HCT116 (cell line): ENCODE data around the gene WDR13. TPM values are rescaled to one million over a fixed set of nuclear protein-coding genes. Genes with fewer than 3 reads are reported as not detected.

ENCODE experiments used
- ATAC-seq: fragments of 200-7000 bp; cut with Tn5 transposase; 2 replicates; pipeline ENCODE4 v1.9.1; 2020; ENCODE audit warnings: mild to moderate bottlenecking, moderate library complexity
- BruUV-seq: library from RNA; stranded (reverse); fragments of 400-500 nt; replicated peaks from 2 replicates; lab custom pipeline; 2021; lab: Mats Ljungman, UMichigan
- CTCF ChIA-PET: fragments of 300-600 bp; sonication (Branson Sonifier 250); formaldehyde crosslinking; loops from one replicate; lab custom pipeline; 2021; ENCODE audit warnings: antibody characterized with exemption; lab: Charles Lee
- POLR2A ChIA-PET: fragments of 300-600, 350-600 bp; sonication (Branson Sonifier 250); formaldehyde crosslinking; loops from one replicate; lab custom pipeline; 2021; ENCODE audit warnings: antibody characterized with exemption; lab: Charles Lee
- RAD21 ChIA-PET, 2 experiments: fragments of 300-600 bp; sonication (Branson Sonifier 250); formaldehyde crosslinking; loops; one replicate each; lab custom pipeline; 2023; ENCODE audit warnings: low total read pairs in 2 of 2; ENCODE audit not compliant: uncharacterized antibody in 2 of 2, unreplicated experiment in 2 of 2, low non-redundant PET in 1 of 2; lab: Charles Lee
- DNase-seq: peaks from one replicate; pipeline ENCODE4 v3.0.0-alpha.2; 2010; ENCODE audit warnings: low read depth, low spot score
- H2AFZ ChIP-seq: fragments of 200-600 bp; shearing (Covaris generic), sonication (generic); 2 replicates; pipeline ENCODE4 v1.6.1; 2017; ENCODE audit warnings: low read depth, mixed run types, mixed read lengths, antibody characterized with exemption, low read length; ENCODE audit not compliant: poor library complexity, severe bottlenecking
- H3K27ac ChIP-seq: 2 replicates; pipeline ENCODE4 v1.5.1; 2012; ENCODE audit warnings: low read depth, low read length
- H3K27me3 ChIP-seq: fragments of 200-600 bp; sonication (generic); 2 replicates; pipeline ENCODE4 v1.6.1; 2016; ENCODE audit warnings: mixed run types, low read length, mixed read lengths; ENCODE audit not compliant: insufficient read depth
- H3K36me3 ChIP-seq, 2 experiments: fragments of 200-500 bp in 1 of 2; fragments of 200-600 bp in 1 of 2; sonication (Bioruptor generic) in 1 of 2; sonication (generic) in 1 of 2; 2 replicates each; pipeline versions ENCODE4 v1.5.1 to v1.6.1; 2014 to 2016; ENCODE audit warnings: low read length in 2 of 2, inconsistent platforms in 1 of 2, mixed read lengths in 1 of 2, mixed run types in 1 of 2; ENCODE audit not compliant: insufficient read depth in 2 of 2, control insufficient read depth in 1 of 2
- H3K4me1 ChIP-seq, 2 experiments: fragments of 200-600 bp in 1 of 2; sonication (generic) in 1 of 2; 2 replicates each; pipeline versions ENCODE4 v1.5.1 to v1.6.1; 2012 to 2017; ENCODE audit warnings: low read length in 2 of 2, inconsistent platforms in 1 of 2, mild to moderate bottlenecking in 1 of 2, mixed read lengths in 1 of 2, mixed run types in 1 of 2, moderate library complexity in 1 of 2; ENCODE audit not compliant: insufficient read depth in 2 of 2, control insufficient read depth in 1 of 2
- H3K4me2 ChIP-seq: fragments of 200-600 bp; sonication (generic); 2 replicates; pipeline ENCODE4 v1.6.1; 2017; ENCODE audit warnings: mixed run types, low read length, mixed read lengths
- H3K4me3 ChIP-seq, 2 experiments: fragments of 200-600 bp in 1 of 2; sonication (generic) in 1 of 2; replicated peaks in 1 of 2; 2 replicates each; pipeline ENCODE4 v1.5.1; 2011 to 2016; ENCODE audit warnings: low read length in 2 of 2, control low read depth in 1 of 2, low read depth in 1 of 2, mild to moderate bottlenecking in 1 of 2, mixed read lengths in 1 of 2, mixed run types in 1 of 2
- H3K79me2 ChIP-seq: fragments of 200-600 bp; sonication (generic); 2 replicates; pipeline ENCODE4 v1.6.1; 2017; ENCODE audit warnings: mild to moderate bottlenecking, mixed run types, low read length, moderate library complexity, mixed read lengths; ENCODE audit not compliant: insufficient read depth
- H3K9ac ChIP-seq: fragments of 200-600 bp; sonication (generic); 2 replicates; pipeline ENCODE4 v1.6.1; 2016; ENCODE audit warnings: low read length, mixed read lengths
- H3K9me2 ChIP-seq: fragments of 200-600 bp; sonication (generic), shearing (Covaris generic); 2 replicates; pipeline ENCODE4 v1.6.1; 2017; ENCODE audit warnings: mixed run types, mild to moderate bottlenecking, moderate library complexity; ENCODE audit not compliant: insufficient read depth
- H3K9me3 ChIP-seq, 2 experiments: fragments of 200-500 bp in 1 of 2; fragments of 200-600 bp in 1 of 2; sonication (Bioruptor generic) in 1 of 2; sonication (generic) in 1 of 2; 2 replicates each; pipeline ENCODE4 v1.6.1; 2014 to 2017; ENCODE audit warnings: low read length in 2 of 2, mixed read lengths in 2 of 2, inconsistent platforms in 1 of 2, low read depth in 1 of 2, mild to moderate bottlenecking in 1 of 2, mixed run types in 1 of 2, moderate library complexity in 1 of 2; ENCODE audit not compliant: control insufficient read depth in 1 of 2, insufficient read depth in 1 of 2
- H4K20me1 ChIP-seq: fragments of 200-600 bp; sonication (generic), shearing (Covaris generic); 2 replicates; pipeline ENCODE4 v1.6.1; 2017; ENCODE audit warnings: mixed run types, mild to moderate bottlenecking, moderate library complexity; ENCODE audit not compliant: insufficient read depth
- CBX3 ChIP-seq: IDR thresholded peaks from 2 replicates; pipeline ENCODE4 v1.6.1; 2012; ENCODE audit warnings: low read depth
- CEBPB ChIP-seq: IDR thresholded peaks from 2 replicates; pipeline ENCODE4 v1.6.1; 2012; ENCODE audit warnings: low read depth
- EGR1 ChIP-seq: IDR thresholded peaks from 2 replicates; pipeline ENCODE4 v1.6.1; 2012; ENCODE audit warnings: low read depth
- ELF1 ChIP-seq: IDR thresholded peaks from 2 replicates; pipeline ENCODE4 v1.6.1; 2012; ENCODE audit warnings: low read depth, borderline replicate concordance
- EZH2 ChIP-seq: fragments of 200-600 bp; sonication (generic); IDR thresholded peaks from 2 replicates; pipeline ENCODE4 v1.6.1; 2017; ENCODE audit warnings: antibody characterized with exemption, mixed run types
- EZH2phosphoT487 ChIP-seq: fragments of 200-600 bp; IDR thresholded peaks from 2 replicates; pipeline ENCODE4 v1.6.1; 2018; ENCODE audit warnings: antibody characterized with exemption, borderline replicate concordance
- FOSL1 ChIP-seq: IDR thresholded peaks from 2 replicates; pipeline ENCODE4 v1.6.1; 2012; ENCODE audit warnings: low read depth
- POLR2A ChIP-seq: IDR thresholded peaks from 2 replicates; pipeline ENCODE4 v1.7.0; 2011; ENCODE audit warnings: borderline replicate concordance; ENCODE audit not compliant: insufficient read depth, insufficient read length; ENCODE audit errors: extremely low read depth
- POLR2AphosphoS5 ChIP-seq: IDR thresholded peaks from 2 replicates; pipeline ENCODE4 v1.6.1; 2011; ENCODE audit warnings: mild to moderate bottlenecking, low read depth, low read length, moderate library complexity
- RAD21 ChIP-seq: IDR thresholded peaks from 2 replicates; pipeline ENCODE4 v1.6.1; 2012; ENCODE audit warnings: low read depth, mild to moderate bottlenecking
- SIN3A ChIP-seq: IDR thresholded peaks from 2 replicates; pipeline ENCODE4 v1.6.1; 2012; ENCODE audit warnings: low read depth
- SRF ChIP-seq: IDR thresholded peaks from 2 replicates; pipeline ENCODE4 v1.6.1; 2012; ENCODE audit warnings: low read depth
- TCF7L2 ChIP-seq: IDR thresholded peaks from 2 replicates; pipeline ENCODE4 v1.7.0; 2011; ENCODE audit warnings: borderline replicate concordance, inconsistent platforms; ENCODE audit not compliant: insufficient read depth, insufficient read length; ENCODE audit errors: extremely low read depth
- YY1 ChIP-seq: IDR thresholded peaks from 2 replicates; pipeline ENCODE4 v1.6.1; 2011; ENCODE audit warnings: low read length, low read depth, moderate library complexity, mild to moderate bottlenecking; ENCODE audit not compliant: insufficient replicate concordance; ENCODE audit errors: extremely low read depth
- ZFX ChIP-seq: fragments of 450-650 bp; IDR thresholded peaks from 2 replicates; pipeline ENCODE4 v1.6.1; 2017
- ZNF274 ChIP-seq: fragments of 200-500 bp; sonication (Bioruptor generic); IDR thresholded peaks from 2 replicates; pipeline ENCODE4 v1.6.1; 2014; ENCODE audit warnings: mild to moderate bottlenecking, low read depth, low read length, inconsistent platforms
- intact Hi-C: fragments of 100-400 bp; cut with micrococcal nuclease; formaldehyde crosslinking; loops from 2 replicates; pipeline ENCODE4 v1.10.0; 2022
- total RNA-seq: library from RNA; stranded (reverse); gene quantifications from one replicate; pipeline ENCODE4 v1.2.1, GENCODE V29; 2021; ENCODE audit not compliant: unreplicated experiment
- TF ChIP-seq, protein P1 (sequence below): IDR thresholded peaks from 2 replicates; pipeline ENCODE4 v1.6.1; 2012; ENCODE audit warnings: low read depth
- TF ChIP-seq, protein P2 (sequence below): IDR thresholded peaks from 2 replicates; pipeline ENCODE4 v1.6.1; 2012
- TF ChIP-seq, protein P3 (sequence below): IDR thresholded peaks from 2 replicates; pipeline ENCODE4 v1.6.1; 2011; ENCODE audit warnings: mild to moderate bottlenecking, low read length, moderate library complexity; ENCODE audit not compliant: insufficient replicate concordance; ENCODE audit errors: extremely low read depth
- TF ChIP-seq, protein P4 (sequence below), 3 experiments: fragments of 200-600 bp in 1 of 3; sonication (generic) in 1 of 3; IDR thresholded peaks in 2 of 3; conservative IDR thresholded peaks in 1 of 3; 2 replicates each; pipeline ENCODE4 v1.5.1; 2012 to 2017; ENCODE audit warnings: low read depth in 2 of 3, low read length in 2 of 3, antibody characterized with exemption in 1 of 3, borderline replicate concordance in 1 of 3, control low read depth in 1 of 3, mild to moderate bottlenecking in 1 of 3, mixed read lengths in 1 of 3, mixed run types in 1 of 3, moderate library complexity in 1 of 3; ENCODE audit not compliant: insufficient read depth in 1 of 3

The WDR13 gene
- total RNA-seq, 1 experiment from 2014 or later, result 54.0 TPM

DNA sequence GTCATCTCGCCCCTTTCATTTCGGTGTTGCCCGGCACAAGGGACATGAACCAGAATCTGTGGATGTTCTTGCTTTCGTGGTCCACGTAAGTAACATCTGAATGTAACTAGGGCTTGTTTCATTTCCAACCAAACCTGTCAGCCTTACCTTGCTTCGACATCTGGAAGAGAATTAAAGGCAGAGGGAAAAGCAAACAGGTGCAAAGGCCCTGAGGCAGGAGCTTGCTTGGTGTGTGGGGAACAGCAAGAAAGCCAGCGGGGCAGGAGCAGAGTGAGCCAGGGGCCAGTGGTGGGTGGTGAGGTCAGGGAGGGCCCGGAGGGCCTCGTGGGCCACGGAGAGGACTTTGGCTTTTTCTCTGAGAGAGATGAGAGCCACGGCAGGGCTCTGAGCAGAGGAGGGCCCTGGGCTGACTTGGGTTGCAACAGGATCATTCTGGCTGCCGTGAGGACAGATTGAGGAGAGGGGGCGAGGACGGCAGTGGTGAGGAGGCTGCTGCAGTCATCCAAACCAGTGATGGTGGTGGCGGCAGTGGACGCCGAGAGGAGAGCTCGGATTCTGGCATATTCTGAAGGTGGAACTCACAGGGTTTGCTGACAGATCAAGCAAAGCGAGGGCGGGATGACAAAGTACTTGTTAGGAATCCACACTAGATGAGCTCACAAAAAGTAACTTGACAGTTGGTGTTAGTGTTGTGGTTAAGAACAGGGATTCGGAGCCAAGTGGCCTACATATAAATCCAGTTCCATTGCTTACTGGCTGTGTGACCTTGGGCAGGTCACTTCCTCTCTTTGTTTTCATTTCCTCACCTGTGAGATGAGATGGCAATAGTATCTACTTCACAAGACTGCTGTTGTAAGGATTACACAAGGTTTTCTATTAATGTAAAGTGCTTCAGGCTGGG lies 6.8 kb upstream of the WDR13 start:
- no peak overlapping the region for H3K4me2 ChIP-seq
- DNase-seq, result no peak
- POLR2A ChIA-PET, result no interaction called here
- ATAC-seq, result no peak
- BruUV-seq, result no TSS peak
- CTCF ChIA-PET, result no interaction called here
- H3K9ac ChIP-seq, result no peak overlapping the region
- H3K27ac ChIP-seq, result no peak overlapping the region
- H3K79me2 ChIP-seq, result no peaks in the 10 kb centered on the region
- RAD21 ChIA-PET, result no interaction called here
- TF ChIP-seq, protein P1, sequence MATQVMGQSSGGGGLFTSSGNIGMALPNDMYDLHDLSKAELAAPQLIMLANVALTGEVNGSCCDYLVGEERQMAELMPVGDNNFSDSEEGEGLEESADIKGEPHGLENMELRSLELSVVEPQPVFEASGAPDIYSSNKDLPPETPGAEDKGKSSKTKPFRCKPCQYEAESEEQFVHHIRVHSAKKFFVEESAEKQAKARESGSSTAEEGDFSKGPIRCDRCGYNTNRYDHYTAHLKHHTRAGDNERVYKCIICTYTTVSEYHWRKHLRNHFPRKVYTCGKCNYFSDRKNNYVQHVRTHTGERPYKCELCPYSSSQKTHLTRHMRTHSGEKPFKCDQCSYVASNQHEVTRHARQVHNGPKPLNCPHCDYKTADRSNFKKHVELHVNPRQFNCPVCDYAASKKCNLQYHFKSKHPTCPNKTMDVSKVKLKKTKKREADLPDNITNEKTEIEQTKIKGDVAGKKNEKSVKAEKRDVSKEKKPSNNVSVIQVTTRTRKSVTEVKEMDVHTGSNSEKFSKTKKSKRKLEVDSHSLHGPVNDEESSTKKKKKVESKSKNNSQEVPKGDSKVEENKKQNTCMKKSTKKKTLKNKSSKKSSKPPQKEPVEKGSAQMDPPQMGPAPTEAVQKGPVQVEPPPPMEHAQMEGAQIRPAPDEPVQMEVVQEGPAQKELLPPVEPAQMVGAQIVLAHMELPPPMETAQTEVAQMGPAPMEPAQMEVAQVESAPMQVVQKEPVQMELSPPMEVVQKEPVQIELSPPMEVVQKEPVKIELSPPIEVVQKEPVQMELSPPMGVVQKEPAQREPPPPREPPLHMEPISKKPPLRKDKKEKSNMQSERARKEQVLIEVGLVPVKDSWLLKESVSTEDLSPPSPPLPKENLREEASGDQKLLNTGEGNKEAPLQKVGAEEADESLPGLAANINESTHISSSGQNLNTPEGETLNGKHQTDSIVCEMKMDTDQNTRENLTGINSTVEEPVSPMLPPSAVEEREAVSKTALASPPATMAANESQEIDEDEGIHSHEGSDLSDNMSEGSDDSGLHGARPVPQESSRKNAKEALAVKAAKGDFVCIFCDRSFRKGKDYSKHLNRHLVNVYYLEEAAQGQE, result no peak
- TF ChIP-seq EZH2phosphoT487, result no peak
- TF ChIP-seq, protein P2, sequence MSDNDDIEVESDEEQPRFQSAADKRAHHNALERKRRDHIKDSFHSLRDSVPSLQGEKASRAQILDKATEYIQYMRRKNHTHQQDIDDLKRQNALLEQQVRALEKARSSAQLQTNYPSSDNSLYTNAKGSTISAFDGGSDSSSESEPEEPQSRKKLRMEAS, result no peak
- no peak for TF ChIP-seq TCF7L2
- TF ChIP-seq, protein P3, sequence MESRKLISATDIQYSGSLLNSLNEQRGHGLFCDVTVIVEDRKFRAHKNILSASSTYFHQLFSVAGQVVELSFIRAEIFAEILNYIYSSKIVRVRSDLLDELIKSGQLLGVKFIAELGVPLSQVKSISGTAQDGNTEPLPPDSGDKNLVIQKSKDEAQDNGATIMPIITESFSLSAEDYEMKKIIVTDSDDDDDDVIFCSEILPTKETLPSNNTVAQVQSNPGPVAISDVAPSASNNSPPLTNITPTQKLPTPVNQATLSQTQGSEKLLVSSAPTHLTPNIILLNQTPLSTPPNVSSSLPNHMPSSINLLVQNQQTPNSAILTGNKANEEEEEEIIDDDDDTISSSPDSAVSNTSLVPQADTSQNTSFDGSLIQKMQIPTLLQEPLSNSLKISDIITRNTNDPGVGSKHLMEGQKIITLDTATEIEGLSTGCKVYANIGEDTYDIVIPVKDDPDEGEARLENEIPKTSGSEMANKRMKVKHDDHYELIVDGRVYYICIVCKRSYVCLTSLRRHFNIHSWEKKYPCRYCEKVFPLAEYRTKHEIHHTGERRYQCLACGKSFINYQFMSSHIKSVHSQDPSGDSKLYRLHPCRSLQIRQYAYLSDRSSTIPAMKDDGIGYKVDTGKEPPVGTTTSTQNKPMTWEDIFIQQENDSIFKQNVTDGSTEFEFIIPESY, result no peak
- TF ChIP-seq ELF1, result no peak
- TF ChIP-seq FOSL1, result no peak
- no peak for TF ChIP-seq EZH2
- TF ChIP-seq CEBPB, result no peak
- TF ChIP-seq RAD21, result no peak
- TF ChIP-seq, protein P4, sequence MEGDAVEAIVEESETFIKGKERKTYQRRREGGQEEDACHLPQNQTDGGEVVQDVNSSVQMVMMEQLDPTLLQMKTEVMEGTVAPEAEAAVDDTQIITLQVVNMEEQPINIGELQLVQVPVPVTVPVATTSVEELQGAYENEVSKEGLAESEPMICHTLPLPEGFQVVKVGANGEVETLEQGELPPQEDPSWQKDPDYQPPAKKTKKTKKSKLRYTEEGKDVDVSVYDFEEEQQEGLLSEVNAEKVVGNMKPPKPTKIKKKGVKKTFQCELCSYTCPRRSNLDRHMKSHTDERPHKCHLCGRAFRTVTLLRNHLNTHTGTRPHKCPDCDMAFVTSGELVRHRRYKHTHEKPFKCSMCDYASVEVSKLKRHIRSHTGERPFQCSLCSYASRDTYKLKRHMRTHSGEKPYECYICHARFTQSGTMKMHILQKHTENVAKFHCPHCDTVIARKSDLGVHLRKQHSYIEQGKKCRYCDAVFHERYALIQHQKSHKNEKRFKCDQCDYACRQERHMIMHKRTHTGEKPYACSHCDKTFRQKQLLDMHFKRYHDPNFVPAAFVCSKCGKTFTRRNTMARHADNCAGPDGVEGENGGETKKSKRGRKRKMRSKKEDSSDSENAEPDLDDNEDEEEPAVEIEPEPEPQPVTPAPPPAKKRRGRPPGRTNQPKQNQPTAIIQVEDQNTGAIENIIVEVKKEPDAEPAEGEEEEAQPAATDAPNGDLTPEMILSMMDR (IDR thresholded peaks at IDR 0.05 in 2 of 3, conservative IDR thresholded peaks at IDR 0.05 in 1 of 3; ENCODE audit: borderline replicate concordance in 1 of 3, insufficient read depth in 1 of 3, low read depth in 2 of 3, low read length in 2 of 3), result no peak
- no peak for TF ChIP-seq ZNF274
- no peak for TF ChIP-seq SRF
- TF ChIP-seq EGR1, result no peak
- no peak for TF ChIP-seq POLR2A
- TF ChIP-seq SIN3A, result no peak
- no peak for TF ChIP-seq YY1
- no peak for TF ChIP-seq ZFX
- no peak for TF ChIP-seq POLR2AphosphoS5
- TF ChIP-seq CBX3, result no peak
- H3K4me3 ChIP-seq, result no peak overlapping the region
- peaks cover 9 to 14% of the 10 kb centered on the region in 2 experiments for H3K4me1 ChIP-seq
- H2AFZ ChIP-seq, result no peak overlapping the region
- no peaks in the 10 kb centered on the region for H3K9me2 ChIP-seq
- H4K20me1 ChIP-seq, result no peaks in the 10 kb centered on the region
- no peaks in the 10 kb centered on the region for H3K36me3 ChIP-seq
- no peaks in the 10 kb centered on the region for H3K27me3 ChIP-seq
- H3K9me3 ChIP-seq, result no peaks in the 10 kb centered on the region
- intact Hi-C loops, result no loop called here
